NCI-H1092 treated with DMSO at 0.1 percent for 48 hours (cell line): ENCODE results near the gene NPFFR2.
"Not testable (repeated sequence)": the region's sequence is repeated elsewhere in the genome, so short reads cannot be mapped to it uniquely, and the experiment has no call there.

Source experiments
- DNase-seq: peaks from one replicate; lab custom pipeline; 2025; lab: John Stamatoyannopoulos, UW

Gene NPFFR2

DNA sequence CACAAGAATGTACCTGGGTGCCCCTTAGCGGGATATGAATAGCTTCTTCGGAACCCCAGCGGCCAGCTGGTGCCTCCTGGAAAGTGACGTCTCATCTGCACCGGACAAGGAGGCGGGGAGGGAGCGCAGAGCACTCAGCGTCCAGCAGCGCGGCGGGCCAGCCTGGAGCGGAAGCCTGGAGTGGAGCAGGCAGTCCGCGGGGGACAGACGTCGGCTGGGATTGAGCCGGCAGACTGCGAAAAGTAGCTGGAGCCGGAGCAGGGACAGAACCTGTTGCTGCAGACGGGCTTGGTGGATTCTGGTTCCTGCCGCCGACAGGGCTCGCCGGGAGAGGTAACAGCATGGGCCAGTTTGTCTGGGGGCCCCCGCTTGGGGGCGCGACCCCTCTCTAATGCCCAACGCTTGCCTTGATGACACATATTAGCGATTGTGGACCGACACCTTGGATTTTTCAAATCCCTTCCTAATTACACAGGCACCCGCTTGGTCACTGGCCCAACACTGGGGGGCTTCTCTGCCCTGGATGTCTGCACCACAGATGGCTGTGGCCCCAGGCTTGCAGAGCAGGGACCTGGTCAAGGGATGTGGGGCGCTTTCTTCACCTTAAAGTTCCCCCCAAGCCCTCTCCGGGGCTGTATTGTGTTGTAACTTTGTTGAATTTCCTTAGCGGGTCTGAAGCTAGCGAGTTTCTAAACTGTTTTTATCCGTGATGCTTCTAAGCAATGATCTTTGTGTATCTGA, at the start of gene NPFFR2:
Gene NPFFR2, plus strand, starts transcription at position 133 of the 741 bp plus-strand sequence. CDS start 96,592 bp downstream, outside the sequence.
- DNase-seq = no peak

GRCh38 chr4:71992571-71993312, 39.1 kb upstream of the NPFFR2 start:
- DNase-seq = no peak

GRCh38 chr4:71994559-71994958, 37.2 kb upstream of the NPFFR2 start:
- no peak for DNase-seq

DNA sequence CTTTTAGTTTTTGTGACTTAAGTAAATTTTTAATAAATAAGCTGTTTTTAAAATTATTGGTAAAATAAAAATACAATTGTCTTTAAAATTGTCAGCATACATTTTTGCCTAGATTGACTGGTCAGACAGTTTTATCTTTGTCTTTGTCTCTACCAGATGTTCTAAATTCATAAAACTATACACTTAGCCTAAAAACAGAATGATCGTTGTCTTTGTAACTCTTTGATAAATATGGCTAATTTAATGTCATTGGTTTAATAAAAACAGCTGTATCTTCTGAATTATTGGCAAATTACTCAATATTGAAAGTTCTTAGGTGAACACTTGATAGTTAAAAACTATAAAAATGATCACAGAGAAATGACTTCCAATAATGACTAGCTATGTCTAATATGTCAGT, 36.5 kb upstream of the NPFFR2 start:
- no peak for DNase-seq

GRCh38 chr4:72006586-72006985, 25.2 kb upstream of the NPFFR2 start:
- no peak for DNase-seq

GRCh38 chr4:72011906-72012305, 19.9 kb upstream of the NPFFR2 start:
- no peak for DNase-seq

- no peak for DNase-seq
Measured at GRCh38 chr4:72016011-72016410, 15.8 kb upstream of the NPFFR2 start.

- no peak for DNase-seq
Measured at GRCh38 chr4:72019688-72020087, 12.1 kb upstream of the NPFFR2 start.

- no peak for DNase-seq
Measured at GRCh38 chr4:72022553-72022952, 9.2 kb upstream of the NPFFR2 start.

- DNase-seq = no peak
Measured at GRCh38 chr4:72055566-72055965, 23.8 kb downstream of the NPFFR2 start.

DNA sequence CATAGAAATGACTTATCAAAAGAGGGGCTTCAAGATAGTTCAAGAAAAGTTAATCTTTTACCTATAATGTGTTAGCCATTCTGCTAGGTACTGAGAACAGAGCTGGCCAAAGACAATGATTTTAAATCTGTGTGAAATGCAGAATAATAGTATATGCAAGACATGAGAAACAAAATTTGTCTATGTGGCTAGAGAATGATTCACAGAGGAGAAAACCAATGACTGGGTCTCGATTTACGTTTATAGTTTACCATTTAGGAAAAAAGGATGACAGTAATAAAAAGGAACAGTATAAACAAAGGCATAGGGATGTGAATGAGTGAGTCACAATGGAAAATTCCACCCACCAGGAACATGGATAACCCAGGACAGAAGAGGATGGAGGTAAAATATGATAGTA, 31.9 kb downstream of the NPFFR2 start:
- no peak for DNase-seq

GRCh38 chr4:72067051-72067450, 35.3 kb downstream of the NPFFR2 start:
- DNase-seq = no peak

DNA sequence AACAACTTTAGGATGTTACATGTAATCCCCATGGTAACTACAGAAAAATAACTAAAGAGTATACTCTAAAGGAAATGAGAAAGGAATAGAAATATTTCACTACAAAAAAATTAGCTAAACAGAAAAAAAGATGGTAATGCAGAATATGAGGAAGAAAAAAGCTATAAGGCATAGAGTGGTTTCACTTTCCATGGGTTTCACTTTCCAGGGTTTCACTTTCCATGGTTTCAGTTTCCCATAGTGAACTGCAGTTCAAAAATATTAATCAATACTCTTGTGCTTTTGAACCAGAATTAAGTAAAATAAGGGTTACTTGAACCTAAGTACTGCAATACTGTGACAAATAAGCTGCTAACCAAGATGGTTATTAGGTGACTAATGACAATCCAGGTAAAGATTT, 42.0 kb downstream of the NPFFR2 start:
- DNase-seq = no peak

DNA sequence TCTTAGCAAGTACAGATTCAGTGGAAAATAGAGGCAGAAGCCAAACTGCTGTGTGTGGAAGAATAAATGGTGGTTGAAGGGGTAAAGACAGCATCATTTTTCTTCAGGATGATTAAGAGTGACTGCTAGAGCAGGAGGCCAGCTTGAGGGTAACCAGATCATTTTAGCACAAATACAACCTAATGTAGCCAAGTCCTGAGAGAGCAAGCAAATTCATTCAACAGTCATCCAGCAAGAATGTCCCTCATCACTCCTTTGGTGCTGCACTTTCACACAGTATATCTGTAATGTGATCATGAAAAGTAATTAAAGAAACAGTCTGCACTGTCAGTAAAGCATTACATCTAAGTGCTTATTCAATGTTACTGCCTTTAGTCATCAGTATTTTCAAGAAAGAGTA, 44.8 kb downstream of the NPFFR2 start:
- no peak for DNase-seq

- no peak for DNase-seq
Measured at GRCh38 chr4:72077346-72077745, 45.5 kb downstream of the NPFFR2 start.

GRCh38 chr4:72084587-72085011, 52.8 kb downstream of the NPFFR2 start:
- DNase-seq = no peak

DNA sequence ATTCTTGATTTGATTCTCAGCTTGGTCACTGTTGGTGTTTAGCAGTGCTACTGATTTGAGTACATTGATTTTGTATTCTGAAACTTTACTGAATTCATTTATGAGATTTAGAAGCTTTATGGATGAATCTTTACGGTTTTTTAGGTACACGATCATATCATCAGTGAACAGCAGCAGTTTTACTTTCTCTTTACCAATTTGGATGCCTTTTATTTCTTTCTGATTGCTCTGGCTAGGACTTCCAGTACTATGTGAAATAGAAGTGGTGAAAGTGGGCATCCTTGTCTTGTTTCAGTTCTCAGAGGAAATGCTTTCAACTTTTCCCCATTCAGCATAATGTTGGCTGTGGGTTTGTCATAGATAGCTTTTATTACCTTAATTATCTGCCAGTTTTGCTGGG, 58.8 kb downstream of the NPFFR2 start:
- DNase-seq = not testable (repeated sequence)

DNA sequence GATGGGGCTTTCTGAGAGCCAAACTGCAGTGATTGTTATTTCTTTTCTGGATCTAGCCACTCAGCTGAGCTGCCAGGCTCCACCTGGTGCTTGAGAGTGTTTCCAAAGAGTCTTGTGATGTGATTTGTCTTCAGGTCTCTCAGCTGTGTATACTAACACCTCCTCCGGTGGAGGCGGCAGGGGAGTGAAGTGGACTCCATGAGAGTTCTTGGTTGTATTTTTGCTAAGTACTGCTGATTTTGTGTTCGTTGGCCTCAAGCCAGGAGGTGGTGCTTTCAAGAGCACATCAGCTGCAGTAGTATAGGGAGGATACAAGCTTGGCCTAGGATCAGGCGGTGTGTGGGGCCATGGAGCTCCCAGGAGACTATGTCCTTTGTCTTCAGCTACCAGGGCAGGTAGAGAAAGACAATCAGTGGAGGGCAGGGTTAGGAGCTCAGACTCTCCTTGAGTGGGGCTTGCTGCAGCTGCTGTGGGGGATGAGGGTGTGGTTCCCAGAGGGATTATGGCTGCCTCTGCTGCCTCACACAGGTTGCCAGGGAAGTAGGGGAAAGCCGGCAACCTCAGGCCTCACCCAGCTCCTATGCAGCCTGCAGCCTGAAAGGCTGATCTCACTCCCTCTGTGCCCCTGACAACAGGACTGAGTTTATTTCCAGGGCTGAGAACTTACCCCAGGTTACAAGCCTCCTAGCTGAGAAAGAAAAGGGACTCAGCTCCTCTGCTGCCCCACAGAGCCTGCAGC, 62.4 kb downstream of the NPFFR2 start:
- DNase-seq = peak; percentile 16

DNA sequence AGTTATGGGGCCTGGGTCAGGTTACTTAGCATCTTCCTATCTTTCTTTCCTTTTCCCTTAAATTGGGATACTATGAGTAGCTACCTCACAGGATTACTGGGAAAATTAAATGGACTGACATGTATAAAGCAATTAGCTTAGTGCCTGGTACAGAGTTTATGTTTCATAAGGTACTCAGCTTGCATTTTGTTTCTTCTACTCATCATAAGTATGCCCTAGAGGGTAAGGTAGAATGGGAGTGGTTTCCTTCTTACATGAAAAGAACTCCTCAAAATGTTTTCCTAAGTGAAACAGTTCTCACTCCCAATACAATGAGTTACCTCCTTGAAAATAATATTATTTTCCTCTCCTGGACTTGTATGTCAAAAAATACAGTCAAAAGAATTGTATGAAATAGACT, 75.7 kb downstream of the NPFFR2 start:
- DNase-seq = no peak

GRCh38 chr4:72109364-72109763, 77.6 kb downstream of the NPFFR2 start:
- no peak for DNase-seq

DNA sequence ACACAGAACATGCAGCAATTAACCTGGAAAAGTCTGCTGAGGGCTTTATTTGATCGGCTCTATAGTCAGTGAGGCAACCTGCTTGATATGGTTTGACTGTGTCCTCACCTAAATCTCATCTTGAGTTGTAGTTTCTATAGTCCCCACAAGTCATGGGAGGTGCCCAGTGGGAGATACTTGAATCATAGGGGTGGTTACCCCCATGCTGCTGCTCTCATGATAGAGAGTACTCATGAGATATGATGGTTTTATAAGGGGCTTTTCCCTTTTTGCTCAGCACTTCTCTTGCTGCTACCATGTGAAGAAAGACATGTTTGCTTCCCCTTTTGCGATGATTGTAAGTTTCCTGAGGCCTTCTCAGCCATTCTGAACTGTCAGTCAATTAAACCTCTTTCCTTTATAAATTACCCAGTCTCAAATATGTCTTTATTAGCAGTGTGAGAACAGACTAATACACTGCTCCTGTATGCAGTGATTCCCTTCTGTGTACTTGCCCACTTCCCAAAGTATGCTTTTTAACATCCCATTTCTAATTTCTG, 78.2 kb downstream of the NPFFR2 start:
- no peak for DNase-seq

GRCh38 chr4:72110886-72111285, 79.1 kb downstream of the NPFFR2 start:
- no peak for DNase-seq

- no peak for DNase-seq
Measured at GRCh38 chr4:72111863-72112262, 80.1 kb downstream of the NPFFR2 start.
